Transverse colon (tissue), 3 donors: ENCODE measurements around the gene MRPL9.

ENCODE experiments used
- EP300 ChIP-seq: sonication (generic); formaldehyde crosslinking; IDR thresholded peaks from one replicate; pipeline ENCODE4 v1.6.1; 2017; ENCODE audit warnings: antibody characterized with exemption, low read depth
- TF ChIP-seq, protein P1 (sequence below), 5 experiments: fragments of 200-600 bp in 3 of 5; fragments of 450-650 bp in 2 of 5; sonication (generic) in 3 of 5; IDR thresholded peaks; 1 replicate in 2 of 5; 2 replicates in 3 of 5; pipeline ENCODE4 v1.5.1; 2016 to 2017; ENCODE audit warnings: antibody characterized with exemption in 5 of 5, inconsistent platforms in 3 of 5, mild to moderate bottlenecking in 2 of 5, moderate library complexity in 1 of 5

DNA sequence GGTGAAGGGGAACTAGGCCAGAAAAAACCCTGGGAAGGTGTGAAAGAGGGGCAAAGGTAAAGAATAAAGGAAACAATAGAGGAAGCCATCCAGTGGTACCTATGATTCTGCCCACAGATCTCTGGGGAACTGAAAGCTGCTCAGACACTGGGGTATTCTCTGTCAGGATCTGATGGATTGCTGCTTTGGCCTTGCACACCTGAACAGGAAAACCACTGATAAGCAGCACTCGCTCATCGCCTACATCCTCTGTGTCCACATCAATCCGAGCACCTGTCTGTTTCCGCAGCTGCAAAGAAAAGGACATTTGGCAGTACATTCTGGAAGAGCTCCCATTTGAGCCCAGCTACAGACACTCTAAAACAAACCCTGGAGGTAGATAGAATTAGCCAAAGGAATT is 16.6 kb upstream of the MRPL9 start:
- TF ChIP-seq, protein P1, sequence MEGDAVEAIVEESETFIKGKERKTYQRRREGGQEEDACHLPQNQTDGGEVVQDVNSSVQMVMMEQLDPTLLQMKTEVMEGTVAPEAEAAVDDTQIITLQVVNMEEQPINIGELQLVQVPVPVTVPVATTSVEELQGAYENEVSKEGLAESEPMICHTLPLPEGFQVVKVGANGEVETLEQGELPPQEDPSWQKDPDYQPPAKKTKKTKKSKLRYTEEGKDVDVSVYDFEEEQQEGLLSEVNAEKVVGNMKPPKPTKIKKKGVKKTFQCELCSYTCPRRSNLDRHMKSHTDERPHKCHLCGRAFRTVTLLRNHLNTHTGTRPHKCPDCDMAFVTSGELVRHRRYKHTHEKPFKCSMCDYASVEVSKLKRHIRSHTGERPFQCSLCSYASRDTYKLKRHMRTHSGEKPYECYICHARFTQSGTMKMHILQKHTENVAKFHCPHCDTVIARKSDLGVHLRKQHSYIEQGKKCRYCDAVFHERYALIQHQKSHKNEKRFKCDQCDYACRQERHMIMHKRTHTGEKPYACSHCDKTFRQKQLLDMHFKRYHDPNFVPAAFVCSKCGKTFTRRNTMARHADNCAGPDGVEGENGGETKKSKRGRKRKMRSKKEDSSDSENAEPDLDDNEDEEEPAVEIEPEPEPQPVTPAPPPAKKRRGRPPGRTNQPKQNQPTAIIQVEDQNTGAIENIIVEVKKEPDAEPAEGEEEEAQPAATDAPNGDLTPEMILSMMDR (IDR thresholded peaks at IDR 0.05): no peak
- no peak for TF ChIP-seq EP300
